DND-41 (cell line): ENCODE measurements around the gene HLTF.

Experiments
- CTCF ChIP-seq: IDR thresholded peaks from 2 replicates; pipeline ENCODE4 v1.5.1; 2012; ENCODE audit warnings: borderline replicate concordance, low read length, moderate library complexity, mild to moderate bottlenecking; ENCODE audit not compliant: poor library complexity, severe bottlenecking; ENCODE audit errors: extremely low read depth
- EZH2 ChIP-seq: IDR thresholded peaks from 3 replicates; pipeline ENCODE4 v1.6.1; 2012; ENCODE audit warnings: borderline replicate concordance, low read depth, mild to moderate bottlenecking, moderate library complexity, low read length, inconsistent platforms; ENCODE audit not compliant: severe bottlenecking

GRCh38 chr3:149005416-149005815, 80.9 kb downstream of the HLTF start:
- TF ChIP-seq CTCF (no peak), EZH2 (no peak)
